HG02943 (cell line): ENCODE data around the gene LRIG1.

ENCODE experiments used
- ATAC-seq: cut with Tn5 transposase; IDR thresholded peaks from one replicate; pipeline ENCODE4 v1.9.1; 2021; ENCODE audit warnings: mild to moderate bottlenecking, low read depth, moderate library complexity; ENCODE audit not compliant: unreplicated experiment

LRIG1 gene

DNA sequence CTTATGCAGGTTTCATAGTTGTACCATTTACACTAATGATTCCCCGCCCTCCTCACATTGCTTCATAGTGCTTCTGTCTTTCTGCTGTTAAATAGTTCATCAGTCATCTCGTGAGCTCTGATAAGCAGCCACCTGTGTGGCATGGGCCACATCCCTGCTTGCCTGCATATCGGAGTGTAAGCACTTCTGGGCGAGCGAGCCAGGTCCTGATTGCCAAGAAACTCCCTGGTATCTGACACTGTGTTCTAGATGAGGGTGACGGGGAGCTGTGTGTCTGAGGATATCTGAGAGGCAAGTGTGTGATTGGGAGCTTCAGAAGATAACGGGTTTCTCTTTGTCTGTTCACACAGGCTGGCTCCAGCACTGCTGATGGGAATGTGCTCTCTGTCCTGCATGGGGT is 130.6 kb downstream of the LRIG1 start:
- ATAC-seq, result no peak

DNA sequence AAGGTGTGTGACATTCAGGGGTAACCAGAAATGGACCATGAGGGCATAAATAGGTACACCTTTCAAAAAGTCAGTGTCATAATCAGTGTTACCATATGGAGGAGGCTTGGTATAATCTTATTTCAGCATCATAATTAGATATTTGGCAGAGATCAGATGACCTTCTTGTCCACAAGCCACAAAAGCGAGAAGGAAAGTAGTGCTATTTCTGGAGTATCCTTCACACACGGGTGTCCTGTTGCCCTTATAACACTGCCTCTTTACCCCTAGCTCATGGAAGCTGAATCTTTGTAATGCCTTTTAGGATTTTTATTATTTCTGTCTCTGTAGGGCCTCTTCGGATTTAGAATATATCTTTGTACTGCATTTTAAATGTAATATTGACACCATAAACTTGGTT is 132.8 kb downstream of the LRIG1 start:
- no peak for ATAC-seq

DNA sequence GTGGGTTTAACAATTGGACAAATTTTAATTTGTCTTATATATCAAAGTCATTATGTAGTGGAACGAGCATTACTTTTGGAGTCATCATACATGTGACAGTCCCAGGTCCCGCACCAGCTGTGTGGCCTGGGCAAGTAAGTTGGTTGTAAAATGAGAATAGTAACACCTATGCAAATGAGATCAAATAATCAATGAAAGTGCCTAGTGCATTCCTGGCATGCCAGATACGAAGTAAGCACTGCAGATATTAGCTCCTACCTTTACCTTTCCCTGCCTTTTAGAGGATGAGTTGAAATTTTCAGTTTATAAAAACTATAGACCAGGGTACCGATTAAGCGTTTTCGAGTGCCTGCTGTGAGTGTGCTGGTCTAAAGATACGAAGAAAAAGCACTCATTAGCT is 134.1 kb downstream of the LRIG1 start:
- ATAC-seq, result no peak

DNA sequence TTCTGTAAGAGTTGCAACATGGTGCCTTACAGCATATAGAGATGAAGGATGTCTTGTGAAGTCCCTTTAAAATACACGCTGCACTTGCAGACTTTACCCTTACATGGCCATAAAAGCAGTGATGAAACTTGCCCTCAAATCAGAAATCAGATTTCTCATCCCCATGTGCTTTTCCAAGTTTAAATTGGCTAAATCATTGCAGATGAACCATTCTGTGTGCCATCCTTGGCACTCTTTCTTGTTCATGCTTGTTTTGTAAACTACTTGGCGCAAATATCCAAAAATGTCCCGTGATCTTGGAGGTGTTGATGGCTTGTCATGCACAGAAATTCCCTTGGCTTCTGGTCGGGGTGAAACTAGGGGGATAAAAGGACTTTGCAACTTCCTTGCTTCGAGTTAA is 135.7 kb downstream of the LRIG1 start:
- ATAC-seq, result no peak

DNA sequence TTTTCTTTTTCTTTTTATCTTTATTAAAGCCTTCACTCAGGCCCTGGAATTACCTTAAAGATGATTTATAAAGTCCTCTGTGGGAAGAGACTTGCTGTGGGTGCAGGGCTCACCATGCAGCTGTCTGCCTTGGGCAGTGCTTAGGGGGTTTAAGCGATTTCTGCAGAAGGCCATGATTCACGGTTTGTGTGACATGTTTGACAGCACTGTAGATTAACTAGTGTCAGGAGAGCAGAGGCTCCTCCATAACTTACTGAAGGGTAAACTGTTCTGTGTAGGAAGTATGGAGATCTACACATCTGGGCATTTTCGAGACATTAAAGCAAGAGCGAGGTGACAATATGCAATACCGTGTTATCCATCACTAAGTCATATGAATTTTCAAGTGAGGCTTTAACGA is 137.7 kb downstream of the LRIG1 start:
- no peak for ATAC-seq

DNA sequence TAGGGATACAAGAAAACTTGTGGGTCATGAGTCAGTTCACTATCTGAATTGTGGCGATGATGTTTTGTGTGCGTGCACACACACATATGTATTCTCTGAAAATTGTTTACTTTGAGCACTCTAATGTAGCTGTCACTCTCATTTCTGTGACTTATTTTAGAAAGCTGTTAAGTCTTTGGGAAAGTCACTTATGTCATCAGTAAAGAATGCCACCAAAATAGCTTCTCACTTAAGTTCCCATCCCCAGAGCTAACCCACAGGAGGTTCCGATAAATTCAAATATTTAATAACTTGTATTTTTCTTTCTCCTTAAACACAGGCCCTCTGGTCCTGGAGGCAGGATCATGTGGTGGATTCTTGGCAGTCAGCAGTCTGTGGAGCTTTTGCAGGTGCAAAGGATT is 138.3 kb downstream of the LRIG1 start:
- ATAC-seq, result no peak

DNA sequence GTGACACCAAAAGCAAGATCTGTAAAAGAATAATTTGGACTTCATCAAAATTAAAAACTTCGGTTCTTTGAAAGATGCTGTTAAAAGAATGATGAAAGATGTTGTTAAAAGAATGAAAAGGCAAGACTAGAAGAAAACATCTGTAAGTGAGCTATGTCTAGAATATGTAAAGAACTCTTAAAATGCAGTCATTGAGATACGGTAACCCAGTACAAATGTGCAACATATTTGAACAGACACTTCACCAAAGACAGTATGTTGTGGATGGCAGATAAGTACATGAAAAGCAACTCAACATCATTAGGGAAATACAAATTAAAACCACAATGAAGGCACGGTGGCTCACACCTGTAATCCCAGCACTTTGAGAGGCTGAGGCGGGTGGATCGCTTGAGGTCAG is 139.5 kb downstream of the LRIG1 start:
- no peak for ATAC-seq

DNA sequence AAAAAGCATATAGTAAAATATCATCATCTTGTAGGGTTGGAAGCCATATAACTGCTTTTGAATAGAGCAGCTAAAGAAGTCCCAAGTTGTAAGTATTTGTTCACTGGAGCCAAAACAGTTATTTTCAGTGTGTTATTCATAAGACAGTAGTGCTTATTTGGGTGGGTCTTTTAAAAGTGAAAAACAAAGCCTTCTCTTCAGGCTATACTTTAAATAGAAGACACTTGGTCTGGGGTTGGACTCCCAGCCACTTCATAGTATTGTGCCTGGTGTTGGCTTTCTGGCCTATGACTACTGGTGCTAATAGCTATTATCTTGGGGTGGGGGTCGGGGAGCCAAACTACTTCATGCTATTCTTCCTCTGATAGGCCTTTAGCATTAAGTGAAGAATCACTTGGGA is 144.8 kb downstream of the LRIG1 start:
- ATAC-seq, result no peak

DNA sequence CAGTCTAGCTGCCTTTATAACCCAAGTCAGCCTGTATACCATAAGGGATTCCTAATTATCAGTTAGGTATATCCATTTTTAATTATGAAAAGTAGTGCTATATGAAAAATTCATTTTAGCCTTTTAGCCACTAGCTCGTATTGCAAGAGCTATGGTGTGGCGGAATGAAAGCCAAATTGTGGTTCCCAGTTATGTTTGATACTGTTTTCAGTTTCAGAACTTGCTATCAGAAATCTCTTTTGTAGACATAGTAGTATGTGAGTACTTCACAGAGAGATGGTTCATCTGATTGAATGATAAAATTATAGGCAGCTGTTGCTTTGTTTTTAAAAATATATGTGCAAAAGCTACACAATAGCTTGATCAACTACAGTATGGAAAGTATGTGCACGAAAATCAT is 145.4 kb downstream of the LRIG1 start:
- ATAC-seq, result no peak

DNA sequence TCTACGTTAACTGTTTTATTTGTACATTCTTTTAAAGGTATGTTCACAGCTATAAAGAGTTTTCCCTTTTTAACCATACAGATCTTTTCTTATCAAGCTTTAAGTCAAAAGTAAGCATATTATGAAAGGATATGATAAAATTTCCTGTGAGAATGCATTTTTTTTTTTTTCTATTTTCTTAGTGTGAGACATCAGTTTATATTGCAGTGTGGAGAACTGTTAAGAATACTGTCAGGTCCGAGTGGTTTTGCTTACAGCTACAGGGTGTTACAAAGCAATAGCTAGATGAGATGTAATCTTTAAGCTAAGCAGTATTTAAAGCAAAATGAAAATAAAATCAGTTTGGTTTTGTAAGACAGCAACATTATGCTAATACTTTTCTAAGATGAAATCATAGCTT is 146.8 kb downstream of the LRIG1 start:
- no peak for ATAC-seq

DNA sequence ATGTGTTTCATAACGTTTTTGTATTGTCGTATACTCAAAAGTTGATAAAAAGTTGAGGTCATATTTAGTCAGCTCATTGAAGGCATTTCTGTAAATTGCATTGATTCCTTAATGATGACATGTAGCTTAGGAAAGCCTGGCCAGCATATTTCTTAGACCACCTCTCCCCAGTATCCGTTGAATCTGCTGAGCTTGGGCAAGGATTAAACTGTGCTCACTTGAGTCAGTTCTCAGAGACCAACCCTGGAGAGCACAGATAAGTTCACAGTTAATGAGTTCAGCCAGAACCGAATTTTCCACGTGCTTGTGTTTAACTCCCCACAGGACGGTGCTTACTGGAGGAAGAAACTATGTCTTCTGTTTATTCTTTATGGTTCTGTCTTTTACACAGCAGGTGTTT is 147.3 kb downstream of the LRIG1 start:
- no peak for ATAC-seq

DNA sequence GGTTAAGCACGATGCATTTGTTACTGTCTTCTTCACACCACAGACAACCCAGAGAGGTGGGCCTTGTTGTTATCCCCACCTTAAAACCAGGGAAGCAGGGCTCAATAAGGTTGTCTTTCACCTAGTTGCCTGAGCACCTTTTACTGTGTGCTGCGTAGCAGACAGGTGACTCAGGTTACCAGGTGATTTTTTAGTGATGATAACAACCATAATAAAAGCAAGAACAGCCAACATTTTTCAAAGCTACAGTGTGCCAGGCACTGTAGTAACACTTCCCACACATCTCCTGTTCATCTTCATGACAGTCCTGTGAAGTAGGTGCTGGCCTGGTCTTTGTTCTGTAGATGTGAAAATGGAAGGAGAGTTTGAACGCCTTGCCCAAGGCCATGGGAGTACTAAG is 147.8 kb downstream of the LRIG1 start:
- no peak for ATAC-seq

DNA sequence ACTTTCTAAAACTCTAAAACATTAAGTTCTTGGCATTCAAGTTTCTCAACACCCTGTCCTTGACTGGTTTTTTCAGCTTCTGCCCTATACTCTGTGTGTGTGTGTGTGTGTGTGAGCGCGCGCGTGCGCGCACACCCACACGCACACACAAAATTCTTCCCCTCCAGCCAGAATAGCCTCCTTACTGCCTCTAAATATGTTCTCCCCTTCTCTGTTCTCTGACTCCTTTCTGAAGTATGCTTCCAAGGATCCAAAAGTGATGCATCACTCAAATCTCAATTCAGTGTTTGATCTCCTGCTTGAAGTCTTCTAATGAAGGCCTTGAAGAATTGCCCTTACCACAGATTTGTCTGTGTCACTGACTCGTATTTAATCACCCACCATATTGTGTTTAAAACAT is 150.2 kb downstream of the LRIG1 start:
- ATAC-seq, result no peak

DNA sequence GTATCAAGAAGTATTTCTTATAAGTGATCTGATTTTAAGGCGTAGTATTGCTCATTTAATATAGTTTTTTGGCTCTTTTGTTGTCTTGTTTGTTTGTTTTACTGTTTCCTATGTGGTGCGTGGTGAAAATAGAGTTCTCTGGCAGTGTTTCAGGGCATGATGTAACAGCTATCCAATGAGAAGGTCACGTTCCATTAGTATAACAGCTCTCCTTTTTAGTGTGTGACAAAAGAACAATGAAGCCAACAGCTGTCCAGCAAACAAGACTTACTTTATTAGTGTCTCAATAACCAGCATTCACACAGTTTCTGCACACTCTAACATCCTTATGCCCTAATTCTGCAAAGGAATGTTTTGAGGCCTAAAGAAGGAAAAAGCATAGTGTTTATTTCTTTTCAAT is 152.1 kb downstream of the LRIG1 start:
- ATAC-seq, result no peak

DNA sequence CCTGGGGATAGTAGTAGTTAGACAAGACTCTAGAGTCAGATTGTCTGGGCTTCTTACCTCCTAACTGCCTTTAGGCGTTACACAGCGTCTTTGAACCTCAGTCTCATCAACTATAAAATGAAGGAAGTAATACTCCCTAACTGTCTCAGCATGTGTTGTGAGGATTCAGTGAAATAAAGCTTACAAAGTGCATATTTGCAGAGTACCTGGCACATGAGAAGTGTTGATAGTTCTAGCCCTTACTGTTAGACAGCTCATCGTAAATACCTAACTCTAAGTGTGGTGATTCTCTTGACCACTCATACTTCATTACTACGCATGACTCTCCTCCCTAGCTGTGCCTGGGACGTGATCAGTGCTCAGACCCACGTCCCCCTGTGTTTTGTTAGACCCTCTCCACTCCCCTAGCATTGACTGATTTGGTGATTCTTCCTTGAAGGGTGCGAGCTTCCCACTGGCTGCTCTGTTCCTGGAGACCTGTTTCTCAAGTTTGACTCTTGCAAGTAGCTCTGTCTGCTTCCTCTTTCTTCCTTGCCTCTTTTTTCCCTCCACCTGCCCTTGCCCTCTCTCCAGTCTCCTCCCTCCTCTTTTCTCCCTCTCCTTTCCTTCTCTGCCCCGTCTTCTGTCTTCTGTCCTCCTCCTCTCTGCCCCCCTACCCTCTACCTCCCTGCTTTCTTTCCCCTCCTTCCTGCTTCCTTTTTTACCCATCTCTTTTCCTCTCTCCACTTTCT is 155.8 kb downstream of the LRIG1 start:
- ATAC-seq, result no peak

DNA sequence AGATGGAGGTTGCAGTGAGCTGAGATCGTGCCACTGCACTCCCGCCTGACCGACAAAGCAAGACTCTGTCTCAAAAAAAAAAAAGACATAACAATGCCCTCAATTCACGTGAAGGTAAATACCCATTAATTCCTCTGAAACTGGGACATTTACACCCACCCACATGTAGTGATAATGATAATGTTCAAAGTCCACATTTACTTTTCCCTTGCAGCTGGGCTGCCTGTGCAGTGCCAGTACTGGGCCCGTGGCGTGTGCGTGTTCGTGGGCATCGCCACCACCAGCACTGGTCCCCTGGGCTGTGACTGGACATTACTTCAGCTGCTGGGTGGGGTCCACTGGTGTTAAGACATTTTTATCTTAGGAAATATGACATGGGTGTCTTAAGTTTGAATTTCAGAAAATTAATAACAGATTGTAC is 156.4 kb downstream of the LRIG1 start:
- no peak for ATAC-seq

DNA sequence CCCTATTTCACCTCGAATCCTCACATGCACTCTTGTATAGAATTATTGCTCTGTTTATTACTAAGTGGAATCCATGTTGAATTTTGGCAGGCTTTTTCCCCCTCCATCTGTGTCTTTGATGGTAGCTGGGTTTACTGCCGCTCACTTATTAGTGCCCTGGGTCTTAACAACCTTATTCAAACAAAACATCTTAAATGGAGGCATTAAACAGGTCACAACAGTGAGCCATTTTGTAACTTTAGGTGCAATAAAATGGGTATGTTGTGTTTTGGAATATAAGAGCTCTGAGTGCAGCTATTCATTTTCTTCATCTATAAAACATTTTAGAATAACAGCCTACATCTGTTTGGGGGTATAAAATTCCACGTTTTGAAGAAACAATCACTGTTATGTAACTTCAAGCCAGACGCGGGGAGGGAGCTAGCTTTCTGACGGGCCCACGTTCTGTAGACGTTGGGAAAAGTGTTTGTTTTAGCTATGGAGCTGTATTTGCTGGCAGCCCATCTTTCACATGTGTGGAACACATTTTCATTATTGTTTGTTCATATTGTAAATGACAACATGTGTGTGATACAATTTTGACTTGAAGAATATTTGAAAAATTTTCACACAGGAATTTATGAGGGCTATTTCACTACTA is 158.0 kb downstream of the LRIG1 start:
- ATAC-seq, result no peak

DNA sequence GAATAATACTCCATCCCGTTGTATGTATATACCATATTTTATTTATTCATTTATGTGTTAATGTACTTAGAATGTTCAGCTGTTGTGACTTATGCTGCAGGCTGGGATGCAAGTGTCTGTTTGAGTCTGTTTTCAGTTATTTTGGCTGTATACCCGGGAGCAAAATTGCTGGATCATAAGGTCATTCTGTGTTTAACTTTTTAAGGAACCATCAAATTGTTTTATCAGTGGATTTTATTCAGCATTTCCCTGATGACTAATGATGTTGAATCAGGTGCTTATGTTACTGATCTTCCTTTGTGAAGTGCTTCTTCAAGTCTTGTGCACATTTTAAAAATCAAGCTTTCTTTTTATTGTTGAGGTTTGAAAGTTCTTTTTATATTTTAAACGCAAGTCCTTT is 161.9 kb downstream of the LRIG1 start:
- ATAC-seq, result no peak

DNA sequence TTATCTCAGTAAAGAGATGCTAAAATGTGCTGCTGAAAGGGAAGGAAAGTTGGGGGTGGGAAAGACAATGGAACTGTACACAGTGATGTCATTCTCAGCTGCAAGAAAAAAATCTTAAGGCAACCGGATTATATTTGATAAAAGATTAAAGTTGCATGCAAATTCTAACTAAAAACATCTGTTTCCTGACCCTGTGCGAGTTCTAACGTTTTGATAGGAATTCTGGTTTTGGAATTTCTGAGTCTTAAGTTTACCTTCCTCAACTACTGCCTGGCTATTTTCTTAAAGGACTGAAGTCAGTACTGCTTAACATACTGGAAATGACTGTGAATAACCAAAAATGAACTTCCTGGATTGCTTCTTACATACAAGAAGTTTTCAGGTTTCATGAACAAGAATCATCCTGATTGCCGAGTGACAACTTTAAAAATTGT is 164.5 kb downstream of the LRIG1 start:
- no peak for ATAC-seq

DNA sequence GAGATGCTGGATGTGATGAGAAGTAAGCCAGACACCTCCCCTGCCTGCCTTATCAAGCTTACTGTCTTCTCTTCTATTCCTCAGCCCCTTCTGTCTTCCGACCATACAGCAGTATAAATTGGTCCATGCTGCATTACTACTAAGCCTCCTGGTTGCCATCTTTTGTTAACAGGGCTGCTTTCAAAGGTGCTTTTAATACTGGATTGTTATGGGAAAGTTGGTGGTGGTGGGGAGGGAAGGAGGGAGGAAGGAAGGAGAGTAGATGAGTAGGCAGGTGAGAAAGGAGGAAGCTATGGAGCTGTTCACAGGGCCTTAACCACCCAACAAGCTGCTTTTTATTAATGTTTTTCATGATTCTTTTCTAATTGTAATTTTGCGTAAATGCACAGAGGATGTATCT is 165.2 kb downstream of the LRIG1 start:
- ATAC-seq, result no peak
